HG03066 (cell line): ENCODE results near the gene SPRYD3.
"Not testable (repeated sequence)": the region's sequence is repeated elsewhere in the genome, so short reads cannot be mapped to it uniquely, and the experiment has no call there.

Source experiments
- ATAC-seq: cut with Tn5 transposase; IDR thresholded peaks from one replicate; pipeline ENCODE4 v1.9.1; 2021; ENCODE audit warnings: low read depth; ENCODE audit not compliant: unreplicated experiment

Gene SPRYD3

GRCh38 chr12:53101931-53102781, 23.0 kb upstream of the SPRYD3 start:
- ATAC-seq: no peak

- no peak for ATAC-seq
These were observed 22.1 kb upstream of the SPRYD3 start for GRCh38 chr12:53101266-53101665.

GRCh38 chr12:53100466-53101151, 21.4 kb upstream of the SPRYD3 start:
- ATAC-seq: no peak

GRCh38 chr12:53099071-53099882, 20.1 kb upstream of the SPRYD3 start:
- no peak for ATAC-seq

- ATAC-seq: no peak
These were observed 19.3 kb upstream of the SPRYD3 start for GRCh38 chr12:53098354-53098981.

- no peak for ATAC-seq
These were observed 18.6 kb upstream of the SPRYD3 start, which contains the start of gene IGFBP6 for GRCh38 chr12:53097564-53098353. Gene IGFBP6 (plus strand): TSS chr12:53097667. CDS start chr12:53097718, 51 bp downstream.

- ATAC-seq: no peak
These were observed 18.0 kb upstream of the SPRYD3 start for GRCh38 chr12:53097207-53097563.

GRCh38 chr12:53096759-53097158, 17.6 kb upstream of the SPRYD3 start:
- no peak for ATAC-seq

GRCh38 chr12:53096089-53096741, 17.0 kb upstream of the SPRYD3 start:
- ATAC-seq: no peak

- not testable (repeated sequence) for ATAC-seq
These were observed 16.4 kb upstream of the SPRYD3 start for GRCh38 chr12:53095596-53095895.

- not testable (repeated sequence) for ATAC-seq
These were observed 15.8 kb upstream of the SPRYD3 start for GRCh38 chr12:53094796-53095595.

- ATAC-seq: no peak
These were observed 15.2 kb upstream of the SPRYD3 start for GRCh38 chr12:53094394-53094787.

- ATAC-seq: no peak
These were observed 14.7 kb upstream of the SPRYD3 start for GRCh38 chr12:53093777-53094393.

GRCh38 chr12:53091756-53092155, 12.6 kb upstream of the SPRYD3 start:
- ATAC-seq: no peak

- no peak for ATAC-seq
These were observed 11.4 kb upstream of the SPRYD3 start for GRCh38 chr12:53090554-53090953.

- ATAC-seq: no peak
These were observed 10.9 kb upstream of the SPRYD3 start for GRCh38 chr12:53090105-53090504.

- ATAC-seq: no peak
These were observed 7.2 kb upstream of the SPRYD3 start for GRCh38 chr12:53086361-53086760.

- ATAC-seq: no peak
These were observed 3.5 kb upstream of the SPRYD3 start for GRCh38 chr12:53082637-53083175.
